Neuron (in vitro differentiated cells): ENCODE measurements around the gene AGPAT4.
"Not testable (repeated sequence)": the region's sequence is repeated elsewhere in the genome, so short reads cannot be mapped to it uniquely, and the experiment has no call there.

Experiments used
- H2AFZ ChIP-seq: one replicate; pipeline ENCODE4 v1.6.1; 2013; ENCODE audit warnings: low read depth, mild to moderate bottlenecking, inconsistent platforms, low read length, moderate library complexity
- H3K27me3 ChIP-seq: one replicate; pipeline ENCODE4 v1.6.1; 2013; ENCODE audit warnings: low read length; ENCODE audit not compliant: insufficient read depth
- H3K36me3 ChIP-seq: one replicate; pipeline ENCODE4 v1.6.1; 2013; ENCODE audit warnings: low read length; ENCODE audit not compliant: insufficient read depth
- H3K4me1 ChIP-seq: one replicate; pipeline ENCODE4 v1.6.1; 2013; ENCODE audit warnings: low read length; ENCODE audit not compliant: insufficient read depth
- H3K4me3 ChIP-seq: 2 replicates; pipeline ENCODE4 v1.5.1; 2013; ENCODE audit warnings: mild to moderate bottlenecking, low read length, moderate library complexity
- H3K9me3 ChIP-seq: one replicate; pipeline ENCODE4 v1.6.1; 2013; ENCODE audit warnings: low read length

The AGPAT4 gene

DNA sequence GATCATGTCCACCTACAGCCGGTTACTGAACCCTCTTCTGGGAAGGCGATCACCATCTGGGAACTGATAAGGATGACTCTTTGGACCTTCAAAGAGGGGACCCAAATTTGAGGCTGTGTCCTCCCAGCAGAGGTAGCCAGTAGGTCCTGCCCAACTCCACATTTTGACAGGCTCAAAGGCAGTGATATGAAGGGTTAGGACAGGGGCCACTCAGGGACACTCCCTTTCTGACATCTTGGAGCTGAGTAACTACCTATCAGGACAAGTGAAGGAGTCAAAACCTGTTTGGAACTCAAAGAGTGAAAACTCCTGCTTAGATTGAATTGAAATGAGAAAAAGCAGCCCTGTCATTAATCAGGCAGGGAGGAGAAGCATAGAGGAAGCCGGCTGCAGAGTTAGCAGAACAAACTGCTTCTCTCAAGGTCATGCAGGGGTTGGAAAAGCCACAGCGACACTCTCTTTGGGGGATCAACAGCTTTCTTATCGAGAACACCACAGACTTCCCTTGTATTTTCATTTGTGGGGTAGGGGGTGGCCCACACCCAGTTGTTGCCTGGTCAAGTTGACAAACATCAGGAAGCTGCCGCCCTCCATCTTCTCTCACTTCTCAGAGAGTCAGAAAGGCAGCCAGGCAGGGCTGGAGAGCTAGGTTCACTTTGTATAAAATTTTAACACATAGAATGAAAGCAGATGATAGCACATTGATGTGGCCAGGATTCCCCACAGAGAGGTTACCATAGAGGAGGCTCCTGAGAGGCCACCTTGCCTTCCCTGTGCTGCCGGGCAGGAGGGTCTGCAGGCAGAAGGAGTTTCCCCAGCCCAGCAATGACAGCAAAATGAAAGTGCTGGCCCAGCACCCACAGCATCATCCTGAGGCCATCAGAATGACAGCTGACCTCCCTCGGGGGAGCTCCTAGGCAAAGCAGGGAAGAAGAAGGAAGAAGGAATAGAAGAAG, 47.6 kb downstream of the AGPAT4 start:
- Histone ChIP-seq H3K36me3 (peaks cover 44% of the 10 kb centered on the region), H3K27me3 (no peaks in the 10 kb centered on the region), H3K4me1 (peaks cover 20% of the 10 kb centered on the region), H3K9me3 (peaks cover 5% of the 10 kb centered on the region), H3K4me3 (no peak overlapping the region), H2AFZ (no peak overlapping the region)

DNA sequence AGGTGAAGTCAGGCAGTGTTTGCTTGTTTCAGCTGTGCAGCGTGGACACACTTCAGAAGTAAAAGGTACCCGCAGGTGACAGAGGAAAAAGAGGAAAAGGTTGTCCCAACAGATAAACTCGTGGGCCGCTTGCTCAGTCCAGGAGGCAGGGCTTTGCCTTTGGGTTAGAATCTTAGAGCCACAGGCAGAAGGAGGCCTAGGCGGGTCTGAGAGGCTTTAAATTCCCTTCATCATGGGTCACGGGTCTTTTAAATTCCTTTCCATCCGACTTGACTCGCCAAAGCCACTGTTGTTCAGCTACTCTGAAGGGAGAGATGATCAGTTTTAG, 48.2 kb downstream of the AGPAT4 start:
- Histone ChIP-seq H3K4me3 (no peak overlapping the region), H3K9me3 (peaks cover 8% of the 10 kb centered on the region), H3K4me1 (peaks cover 20% of the 10 kb centered on the region), H3K36me3 (peaks cover 40% of the 10 kb centered on the region), H3K27me3 (no peaks in the 10 kb centered on the region), H2AFZ (no peak overlapping the region)

DNA sequence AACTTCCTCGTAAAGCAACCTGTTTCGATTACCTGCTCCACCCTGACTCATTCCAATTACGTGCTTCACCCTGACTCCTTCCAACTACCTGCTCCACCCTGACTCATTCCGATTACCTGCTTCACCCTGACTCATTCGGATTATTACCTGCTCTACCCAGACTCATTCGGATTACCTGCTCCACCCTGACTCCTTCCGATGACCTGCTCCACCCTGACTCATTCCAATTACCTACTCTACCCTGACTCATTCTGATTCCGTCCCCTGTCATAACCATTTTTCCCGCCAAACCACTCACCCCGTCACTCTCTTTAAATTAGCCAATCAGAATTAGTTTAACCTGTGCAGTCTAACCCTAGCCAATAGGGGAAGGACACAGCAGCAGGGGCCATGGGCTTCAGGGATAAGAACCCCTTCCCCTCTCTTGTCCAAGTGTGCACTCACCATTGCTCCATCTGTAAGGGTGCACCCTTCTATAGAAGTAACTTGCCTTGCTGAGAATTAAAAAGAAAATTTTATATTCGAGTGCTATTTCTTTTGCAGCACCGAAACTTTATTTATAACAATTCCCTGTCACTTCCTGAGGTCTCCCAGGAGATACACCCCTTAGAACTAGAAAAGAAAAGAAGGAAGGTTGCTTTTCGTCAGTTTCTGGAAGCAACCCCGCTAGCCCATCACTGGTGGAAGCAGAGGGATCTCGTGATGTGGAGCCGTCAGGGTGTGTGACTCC, 48.7 kb downstream of the AGPAT4 start:
- H3K27me3 ChIP-seq, H3K9me3 ChIP-seq, H2AFZ ChIP-seq, H3K4me3 ChIP-seq: not testable (repeated sequence)
- peaks cover 35% of the 10 kb centered on the region for H3K36me3 ChIP-seq
- peaks cover 20% of the 10 kb centered on the region for H3K4me1 ChIP-seq

DNA sequence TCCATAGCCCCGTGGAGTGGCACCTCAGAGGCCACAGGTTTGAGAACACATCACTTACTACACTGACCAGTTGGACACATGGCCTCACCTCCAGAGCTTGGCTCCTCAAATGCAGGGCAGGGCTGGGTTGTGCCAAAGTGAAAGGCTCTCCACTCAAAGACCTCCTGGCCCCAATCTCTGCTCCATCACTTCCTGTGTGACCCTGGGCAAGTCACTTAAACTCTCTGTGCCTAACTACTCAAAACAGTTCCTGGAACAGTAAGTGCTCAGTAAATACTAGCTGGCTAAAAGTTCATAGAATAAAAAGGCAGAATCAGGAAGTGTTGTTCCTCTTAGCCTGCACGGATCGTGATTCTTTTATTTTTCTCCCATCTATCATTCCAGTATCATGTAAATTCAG, 50.2 kb downstream of the AGPAT4 start:
- peaks cover 33% of the 10 kb centered on the region for H3K36me3 ChIP-seq
- peaks cover 8% of the 10 kb centered on the region for H3K9me3 ChIP-seq
- no peak overlapping the region for H2AFZ ChIP-seq
- H3K4me3 ChIP-seq: no peak overlapping the region
- no peaks in the 10 kb centered on the region for H3K27me3 ChIP-seq
- peaks cover 8% of the 10 kb centered on the region for H3K4me1 ChIP-seq

DNA sequence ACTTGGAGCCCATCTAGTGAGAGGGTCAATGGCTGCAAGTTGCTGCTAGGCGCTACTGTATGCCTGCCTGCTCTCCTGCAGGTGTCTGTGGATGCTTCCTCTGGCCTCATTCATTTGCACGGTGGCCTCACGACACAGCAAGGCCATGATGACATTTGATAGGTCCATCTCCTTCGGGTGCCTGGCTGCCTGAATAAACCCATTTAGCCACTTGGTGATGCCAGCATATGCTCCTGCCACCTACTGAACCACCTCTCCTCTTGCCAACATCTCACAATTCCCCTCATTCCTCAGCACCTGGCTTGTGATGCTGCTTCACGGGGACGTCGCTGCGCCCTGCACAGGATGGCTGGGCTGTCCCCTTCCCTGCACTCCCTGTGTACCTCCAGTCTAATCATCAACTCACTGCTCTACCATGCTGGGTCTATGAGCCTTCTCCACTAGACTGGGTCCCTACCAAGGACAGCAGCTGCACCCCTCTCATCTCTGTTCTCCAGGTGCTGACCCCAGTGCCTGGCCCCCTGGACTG, 51.1 kb downstream of the AGPAT4 start:
- Histone ChIP-seq H3K9me3 (peaks cover 11% of the 10 kb centered on the region), H3K4me1 (no peaks in the 10 kb centered on the region), H2AFZ (no peak overlapping the region), H3K4me3 (no peak overlapping the region), H3K36me3 (peaks cover 37% of the 10 kb centered on the region), H3K27me3 (no peaks in the 10 kb centered on the region)

DNA sequence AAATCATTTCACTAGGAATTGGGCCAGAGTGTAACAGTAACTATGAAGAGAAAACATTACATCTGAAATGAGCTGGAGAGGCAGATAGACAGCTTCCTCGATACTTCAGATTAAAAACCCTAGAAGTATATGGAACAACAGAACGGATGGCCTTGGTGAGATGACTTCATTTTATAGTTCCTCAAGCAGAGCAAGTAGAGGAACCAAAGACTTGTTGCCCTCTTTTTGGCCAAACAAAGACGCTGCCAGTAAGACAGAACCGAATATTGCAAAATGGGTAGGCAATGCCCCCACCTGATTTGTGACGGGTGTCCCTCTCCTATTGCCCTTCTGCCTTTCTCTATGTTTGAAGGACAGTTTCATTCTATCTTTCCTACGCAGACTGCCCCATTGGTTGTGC, 53.5 kb downstream of the AGPAT4 start:
- no peaks in the 10 kb centered on the region for H3K4me1 ChIP-seq
- peaks cover 31% of the 10 kb centered on the region for H3K9me3 ChIP-seq
- H3K27me3 ChIP-seq: no peaks in the 10 kb centered on the region
- peaks cover 40% of the 10 kb centered on the region for H3K36me3 ChIP-seq
- no peak overlapping the region for H3K4me3 ChIP-seq
- H2AFZ ChIP-seq: no peak overlapping the region

DNA sequence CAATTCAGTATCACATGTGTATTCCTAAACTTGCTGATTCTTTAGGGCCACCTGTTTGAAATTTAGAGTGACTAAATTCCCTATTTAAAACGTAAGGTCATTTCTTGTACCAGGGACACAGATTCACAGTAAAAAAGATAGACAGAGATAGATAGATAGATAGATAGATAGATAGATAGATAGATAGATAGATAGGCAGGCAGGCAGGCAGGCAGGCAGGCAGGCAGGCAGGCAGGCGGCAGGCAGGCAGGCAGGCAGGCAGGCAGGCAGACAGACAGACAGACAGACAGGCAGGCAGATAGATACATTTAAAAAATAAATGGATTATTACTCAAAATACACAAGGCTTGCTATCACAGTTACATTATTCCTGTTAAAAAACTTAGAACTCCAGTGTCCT, 54.2 kb downstream of the AGPAT4 start:
- H3K36me3 ChIP-seq: peaks cover 40% of the 10 kb centered on the region
- no peaks in the 10 kb centered on the region for H3K4me1 ChIP-seq
- H3K4me3 ChIP-seq: no peak overlapping the region
- H2AFZ ChIP-seq: no peak overlapping the region
- H3K9me3 ChIP-seq: peaks cover 34% of the 10 kb centered on the region
- H3K27me3 ChIP-seq: no peaks in the 10 kb centered on the region

DNA sequence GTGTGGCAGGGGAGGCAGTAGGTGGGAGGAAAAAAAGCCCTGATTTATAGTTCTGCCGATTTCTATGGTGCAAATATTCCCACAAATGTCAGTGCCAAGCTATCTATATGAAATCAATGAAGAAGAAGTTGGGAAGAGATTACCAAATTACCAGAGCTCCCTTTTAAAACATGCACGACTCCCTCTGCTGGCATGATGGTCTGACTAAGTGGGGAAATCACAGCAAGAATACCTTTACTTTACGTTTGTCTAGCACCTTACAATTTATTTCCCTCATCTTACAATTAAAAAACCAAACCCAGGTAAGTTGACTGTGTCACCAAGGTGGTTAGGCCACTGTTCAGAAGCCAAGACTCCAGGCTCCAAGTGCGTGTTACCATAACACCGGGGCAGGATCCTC, 55.6 kb downstream of the AGPAT4 start:
- Histone ChIP-seq H2AFZ (no peak overlapping the region), H3K4me1 (no peaks in the 10 kb centered on the region), H3K4me3 (no peak overlapping the region), H3K9me3 (peaks cover 41% of the 10 kb centered on the region), H3K27me3 (no peaks in the 10 kb centered on the region), H3K36me3 (peaks cover 38% of the 10 kb centered on the region)

DNA sequence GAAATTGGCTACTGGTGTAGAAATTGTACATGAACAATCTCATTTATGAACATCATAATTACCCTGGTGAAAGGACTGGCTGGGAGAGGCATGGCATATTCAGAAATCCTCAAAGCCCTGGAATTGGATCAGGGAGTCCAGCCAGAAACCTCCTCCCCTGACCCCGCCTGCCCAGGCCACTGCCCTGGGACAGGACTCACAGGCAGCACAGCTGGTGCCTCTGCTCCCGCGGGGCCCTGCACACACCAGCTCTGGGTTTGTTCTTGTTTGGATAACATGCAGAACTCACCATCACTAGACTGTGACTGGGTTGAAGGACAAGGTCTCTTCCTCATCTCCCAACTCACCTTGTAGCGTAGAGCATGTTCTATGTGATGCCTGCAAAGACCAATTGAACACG, 56.2 kb downstream of the AGPAT4 start:
- H3K36me3 ChIP-seq: peaks cover 33% of the 10 kb centered on the region
- peaks cover 40% of the 10 kb centered on the region for H3K9me3 ChIP-seq
- H3K4me3 ChIP-seq: no peak overlapping the region

DNA sequence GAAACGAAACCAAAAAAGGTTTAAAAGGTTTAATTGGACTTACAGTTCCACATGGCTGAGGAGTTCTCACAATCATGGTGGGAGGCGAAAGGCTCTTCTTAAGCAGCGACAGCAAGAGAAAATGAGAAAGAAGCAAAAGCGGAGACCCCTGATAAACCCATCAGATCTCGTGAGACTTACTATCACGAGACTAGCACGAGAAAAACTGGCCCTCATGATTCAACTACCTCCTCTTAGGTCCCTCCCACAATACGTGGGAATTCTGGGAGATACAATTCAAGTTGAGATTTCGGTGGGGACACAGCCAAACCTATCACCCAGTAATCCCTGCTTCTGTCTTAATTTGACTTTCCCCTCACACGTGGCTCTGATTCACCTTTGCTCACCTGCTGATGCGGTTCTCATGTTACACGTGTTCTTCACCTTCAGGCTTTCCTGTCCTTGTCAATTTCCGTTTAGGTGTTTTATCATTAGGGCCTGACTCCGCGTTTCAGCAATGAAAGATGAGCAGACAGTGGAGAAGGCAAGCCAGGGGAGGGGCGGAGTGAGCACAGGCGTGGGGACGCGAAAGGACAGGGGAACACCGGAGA, 57.1 kb downstream of the AGPAT4 start:
- no peak overlapping the region for H2AFZ ChIP-seq
- H3K36me3 ChIP-seq: peaks cover 28% of the 10 kb centered on the region
- H3K4me1 ChIP-seq: no peaks in the 10 kb centered on the region
- H3K27me3 ChIP-seq: no peaks in the 10 kb centered on the region
- peaks cover 41% of the 10 kb centered on the region for H3K9me3 ChIP-seq
- H3K4me3 ChIP-seq: no peak overlapping the region

More for the DNA sequence above, 56.2 kb downstream of the AGPAT4 start:
- no peaks in the 10 kb centered on the region for H3K27me3 ChIP-seq
- H3K4me1 ChIP-seq: no peaks in the 10 kb centered on the region
- no peak overlapping the region for H2AFZ ChIP-seq

DNA sequence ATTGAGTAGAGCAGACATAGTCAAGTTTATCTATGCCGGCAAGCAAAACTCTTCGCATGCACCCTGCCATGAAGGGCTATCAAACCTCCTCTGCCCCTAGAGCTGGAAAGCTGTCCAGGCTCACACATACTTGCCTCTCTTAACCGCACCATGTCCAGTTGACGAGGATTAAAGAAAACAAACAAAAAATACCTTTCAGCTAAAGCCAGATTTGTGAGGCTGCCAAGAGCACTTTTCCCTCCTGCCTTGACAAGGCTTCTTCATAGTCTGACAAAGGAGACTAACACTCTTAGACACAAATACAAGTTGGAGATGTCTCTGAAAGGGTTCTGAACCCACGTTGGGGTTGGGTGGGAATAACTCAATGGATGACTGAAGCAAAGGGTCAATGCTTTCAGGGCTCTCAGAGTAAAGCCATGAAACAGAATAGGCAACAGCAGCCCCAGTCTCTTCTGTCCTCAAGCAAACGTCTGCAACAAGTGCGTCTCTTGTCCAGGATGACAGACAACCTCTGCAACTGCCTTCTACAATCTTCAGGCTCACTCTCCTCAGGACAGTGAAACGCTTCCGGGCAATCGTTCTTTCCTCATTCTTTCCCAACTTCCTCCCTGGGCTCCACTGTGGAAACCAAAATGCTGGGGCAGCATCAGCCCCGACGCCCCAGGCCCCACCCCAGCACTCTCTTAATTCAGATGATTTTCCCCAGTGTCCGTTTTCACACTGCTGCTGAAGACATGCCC, 57.8 kb downstream of the AGPAT4 start:
- Histone ChIP-seq H2AFZ (no peak overlapping the region), H3K27me3 (no peaks in the 10 kb centered on the region), H3K4me3 (no peak overlapping the region), H3K36me3 (peaks cover 23% of the 10 kb centered on the region), H3K9me3 (peaks cover 42% of the 10 kb centered on the region), H3K4me1 (no peaks in the 10 kb centered on the region)

DNA sequence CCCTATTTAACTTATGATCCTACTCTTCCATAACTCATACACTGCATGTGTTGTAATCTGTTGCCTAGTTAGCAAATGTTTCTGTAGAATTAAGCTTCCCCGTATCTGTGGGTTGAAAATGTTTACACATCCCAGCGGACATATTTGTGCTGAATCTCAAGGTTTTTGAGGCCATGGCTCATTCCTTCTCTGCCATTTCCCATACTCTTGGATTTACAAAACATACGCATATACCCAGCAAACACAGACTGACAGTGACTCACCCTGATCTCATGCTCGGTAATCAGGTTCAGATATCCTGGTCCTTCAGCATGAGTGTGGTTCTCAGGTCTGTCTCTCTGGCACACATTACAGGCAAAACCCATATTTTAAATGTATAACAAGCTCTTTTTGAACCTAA, 58.7 kb downstream of the AGPAT4 start:
- Histone ChIP-seq H3K36me3 (peaks cover 23% of the 10 kb centered on the region), H3K4me1 (no peaks in the 10 kb centered on the region), H3K27me3 (no peaks in the 10 kb centered on the region), H3K9me3 (peaks cover 42% of the 10 kb centered on the region), H2AFZ (no peak overlapping the region), H3K4me3 (no peak overlapping the region)
